SU-DHL-6 (cell line): ENCODE measurements around the gene IFIT3.

ENCODE experiments used
- H2AFZ ChIP-seq: fragments of 200-600 bp; sonication (generic); 2 replicates; pipeline ENCODE4 v1.6.1; 2014; ENCODE audit warnings: low read depth, mild to moderate bottlenecking, moderate library complexity, mixed read lengths, antibody characterized with exemption, low read length; ENCODE audit not compliant: severe bottlenecking
- H3F3A ChIP-seq: fragments of 200-600 bp; shearing (Covaris generic); 2 replicates; pipeline ENCODE4 v1.6.0; 2016; ENCODE audit warnings: antibody characterized with exemption, mild to moderate bottlenecking; ENCODE audit not compliant: insufficient read depth
- H3K27ac ChIP-seq: fragments of 200-600 bp; sonication (generic); 2 replicates; pipeline ENCODE4 v1.5.1; 2016; ENCODE audit warnings: low read depth, mild to moderate bottlenecking, low read length, moderate library complexity, mixed read lengths
- H3K27me3 ChIP-seq: fragments of 200-600 bp; sonication (generic), shearing (Covaris generic); 2 replicates; pipeline ENCODE4 v1.6.0; 2014; ENCODE audit warnings: mild to moderate bottlenecking, low read length
- H3K36me3 ChIP-seq: fragments of 200-600 bp; sonication (generic); 2 replicates; pipeline ENCODE4 v1.6.1; 2014; ENCODE audit warnings: mild to moderate bottlenecking, low read length, mixed read lengths
- H3K4me2 ChIP-seq: fragments of 300-600, 200-600 bp; shearing (Covaris generic), sonication (generic); 2 replicates; pipeline ENCODE4 v1.6.0; 2014; ENCODE audit warnings: low read length, low read depth, mild to moderate bottlenecking; ENCODE audit not compliant: poor library complexity, severe bottlenecking
- H3K4me3 ChIP-seq: fragments of 200-600 bp; sonication (generic); 2 replicates; pipeline ENCODE4 v1.5.1; 2014; ENCODE audit warnings: antibody characterized with exemption, low read length, mild to moderate bottlenecking, mixed read lengths; ENCODE audit not compliant: insufficient read depth, poor library complexity, severe bottlenecking
- H3K79me2 ChIP-seq: fragments of 200-600 bp; sonication (generic); 2 replicates; pipeline ENCODE4 v1.6.1; 2014; ENCODE audit warnings: mild to moderate bottlenecking, low read length, moderate library complexity; ENCODE audit not compliant: insufficient read depth
- H3K9ac ChIP-seq: fragments of 200-600 bp; sonication (generic); 2 replicates; pipeline ENCODE4 v1.7.0; 2014; ENCODE audit warnings: mild to moderate bottlenecking, low read length
- H3K9me2 ChIP-seq: fragments of 200-600 bp; sonication (generic); replicated peaks from 2 replicates; pipeline ENCODE4 v1.6.1; 2014; ENCODE audit warnings: low read length; ENCODE audit not compliant: insufficient read depth
- H3K9me3 ChIP-seq: fragments of 200-600 bp; sonication (generic); 2 replicates; pipeline ENCODE4 v1.6.1; 2014; ENCODE audit warnings: low read length, mixed read lengths; ENCODE audit not compliant: insufficient read depth
- H4K20me1 ChIP-seq: fragments of 200-600 bp; sonication (generic); 2 replicates; pipeline ENCODE4 v1.6.1; 2014; ENCODE audit warnings: low read depth, mild to moderate bottlenecking, antibody characterized with exemption, low read length, moderate library complexity, mixed read lengths
- CTCF ChIP-seq: fragments of 200-600 bp; sonication (generic); IDR thresholded peaks from one replicate; pipeline ENCODE4 v1.5.1; 2017; ENCODE audit warnings: antibody characterized with exemption, mild to moderate bottlenecking, low read length, moderate library complexity; ENCODE audit not compliant: insufficient read depth, poor library complexity, severe bottlenecking
- EZH2phosphoT487 ChIP-seq: fragments of 200-600 bp; sonication (generic), shearing (Covaris generic); conservative IDR thresholded peaks from 2 replicates; pipeline ENCODE4 v1.6.1; 2018; ENCODE audit warnings: mild to moderate bottlenecking, antibody characterized with exemption, low read length, moderate library complexity, mixed read lengths

Gene IFIT3

GRCh38 chr10:89303161-89303560, 24.6 kb upstream of the IFIT3 start:
- no peaks in the 10 kb centered on the region for H3K36me3 ChIP-seq
- H3K9me3 ChIP-seq: no peaks in the 10 kb centered on the region
- no peaks in the 10 kb centered on the region for H3K79me2 ChIP-seq
- TF ChIP-seq EZH2phosphoT487: no peak
- no peak for TF ChIP-seq CTCF
- 0 out of 2 replicates have a peak, but pooled peaks cover 3% of the 10 kb centered on the region for H3F3A ChIP-seq
- H3K27me3 ChIP-seq: no peaks in the 10 kb centered on the region
- H2AFZ ChIP-seq: no peak overlapping the region
- H4K20me1 ChIP-seq: no peaks in the 10 kb centered on the region
- H3K9me2 ChIP-seq: no peaks in the 10 kb centered on the region
- H3K4me2 ChIP-seq: no peak overlapping the region
- H3K4me3 ChIP-seq: no peak overlapping the region
- no peak overlapping the region for H3K27ac ChIP-seq
- no peak overlapping the region for H3K9ac ChIP-seq

DNA sequence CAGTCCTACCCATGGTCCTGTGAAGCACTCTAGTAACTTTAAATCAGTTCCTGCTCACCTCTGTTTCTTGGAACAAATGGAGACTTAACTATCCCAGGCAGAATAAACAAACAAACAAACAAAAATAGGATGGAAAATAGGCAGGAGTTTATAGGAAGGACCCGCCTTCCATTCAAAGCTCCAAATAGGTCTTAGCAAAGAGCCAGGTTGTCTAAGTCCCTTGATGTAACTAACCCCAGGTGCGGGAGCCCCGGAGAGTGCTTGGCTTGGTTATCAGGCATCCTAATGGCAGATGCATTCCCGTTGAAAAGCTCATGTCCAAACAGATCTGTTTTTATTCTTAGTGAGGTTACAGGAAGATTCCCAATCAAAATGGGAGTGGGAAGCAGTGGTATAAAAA, 23.8 kb upstream of the IFIT3 start:
- no peaks in the 10 kb centered on the region for H3K9me2 ChIP-seq
- H3K9me3 ChIP-seq: no peaks in the 10 kb centered on the region
- H3K27me3 ChIP-seq: no peaks in the 10 kb centered on the region
- no peak overlapping the region for H3K9ac ChIP-seq
- no peak overlapping the region for H3K4me2 ChIP-seq
- H2AFZ ChIP-seq: no peak overlapping the region
- H4K20me1 ChIP-seq: no peaks in the 10 kb centered on the region
- TF ChIP-seq EZH2phosphoT487 (no peak), CTCF (no peak)
- no peaks in the 10 kb centered on the region for H3K36me3 ChIP-seq
- no peak overlapping the region for H3K27ac ChIP-seq
- H3K79me2 ChIP-seq: no peaks in the 10 kb centered on the region
- 0 out of 2 replicates have a peak, but pooled peaks cover 3% of the 10 kb centered on the region for H3F3A ChIP-seq
- H3K4me3 ChIP-seq: no peak overlapping the region

GRCh38 chr10:89304446-89304845, 23.4 kb upstream of the IFIT3 start:
- Histone ChIP-seq H4K20me1 (no peaks in the 10 kb centered on the region), H3K27ac (no peak overlapping the region), H3K4me3 (no peak overlapping the region), H3F3A (0 out of 2 replicates have a peak, but pooled peaks cover 3% of the 10 kb centered on the region), H2AFZ (no peak overlapping the region), H3K4me2 (no peak overlapping the region), H3K27me3 (no peaks in the 10 kb centered on the region), H3K36me3 (no peaks in the 10 kb centered on the region), H3K79me2 (no peaks in the 10 kb centered on the region), H3K9me3 (no peaks in the 10 kb centered on the region), H3K9ac (no peak overlapping the region), H3K9me2 (no peaks in the 10 kb centered on the region)
- TF ChIP-seq EZH2phosphoT487 (no peak), CTCF (no peak)

DNA sequence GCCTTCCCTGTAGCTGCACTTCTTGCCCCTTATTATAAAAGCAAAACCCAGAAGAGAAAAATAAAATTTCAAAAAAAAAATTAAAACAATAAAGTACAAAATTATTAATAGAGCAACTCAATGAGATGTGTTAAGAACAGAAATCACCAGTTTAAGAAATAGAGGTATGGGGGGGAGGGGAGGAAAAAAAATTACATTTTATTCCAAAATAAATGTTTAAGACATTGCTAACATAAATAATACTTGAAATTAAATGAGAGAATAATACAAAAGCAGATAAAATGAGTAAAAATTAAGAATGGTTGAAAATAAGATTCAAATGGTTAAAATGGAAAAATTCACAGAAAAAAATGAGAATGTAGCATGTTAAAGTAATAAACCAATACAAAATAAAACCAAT, 22.9 kb upstream of the IFIT3 start:
- TF ChIP-seq CTCF (no peak), EZH2phosphoT487 (no peak)
- H2AFZ ChIP-seq: no peak overlapping the region
- H3K79me2 ChIP-seq: no peaks in the 10 kb centered on the region
- H3K9me3 ChIP-seq: no peaks in the 10 kb centered on the region
- H3K9ac ChIP-seq: no peak overlapping the region
- 0 out of 2 replicates have a peak, but pooled peaks cover 3% of the 10 kb centered on the region for H3F3A ChIP-seq
- no peaks in the 10 kb centered on the region for H3K9me2 ChIP-seq
- no peaks in the 10 kb centered on the region for H3K27me3 ChIP-seq
- H3K4me3 ChIP-seq: no peak overlapping the region
- H3K36me3 ChIP-seq: no peaks in the 10 kb centered on the region
- H3K27ac ChIP-seq: no peak overlapping the region
- H3K4me2 ChIP-seq: no peak overlapping the region
- no peaks in the 10 kb centered on the region for H4K20me1 ChIP-seq
